Superior temporal gyrus (tissue), 1 donor: ENCODE measurements around the gene SGTA.

Source experiments
- DNase-seq: peaks from one replicate; pipeline ENCODE4 v3.0.0-alpha.2; 2016; ENCODE audit errors: extremely low spot score

The SGTA gene

DNA sequence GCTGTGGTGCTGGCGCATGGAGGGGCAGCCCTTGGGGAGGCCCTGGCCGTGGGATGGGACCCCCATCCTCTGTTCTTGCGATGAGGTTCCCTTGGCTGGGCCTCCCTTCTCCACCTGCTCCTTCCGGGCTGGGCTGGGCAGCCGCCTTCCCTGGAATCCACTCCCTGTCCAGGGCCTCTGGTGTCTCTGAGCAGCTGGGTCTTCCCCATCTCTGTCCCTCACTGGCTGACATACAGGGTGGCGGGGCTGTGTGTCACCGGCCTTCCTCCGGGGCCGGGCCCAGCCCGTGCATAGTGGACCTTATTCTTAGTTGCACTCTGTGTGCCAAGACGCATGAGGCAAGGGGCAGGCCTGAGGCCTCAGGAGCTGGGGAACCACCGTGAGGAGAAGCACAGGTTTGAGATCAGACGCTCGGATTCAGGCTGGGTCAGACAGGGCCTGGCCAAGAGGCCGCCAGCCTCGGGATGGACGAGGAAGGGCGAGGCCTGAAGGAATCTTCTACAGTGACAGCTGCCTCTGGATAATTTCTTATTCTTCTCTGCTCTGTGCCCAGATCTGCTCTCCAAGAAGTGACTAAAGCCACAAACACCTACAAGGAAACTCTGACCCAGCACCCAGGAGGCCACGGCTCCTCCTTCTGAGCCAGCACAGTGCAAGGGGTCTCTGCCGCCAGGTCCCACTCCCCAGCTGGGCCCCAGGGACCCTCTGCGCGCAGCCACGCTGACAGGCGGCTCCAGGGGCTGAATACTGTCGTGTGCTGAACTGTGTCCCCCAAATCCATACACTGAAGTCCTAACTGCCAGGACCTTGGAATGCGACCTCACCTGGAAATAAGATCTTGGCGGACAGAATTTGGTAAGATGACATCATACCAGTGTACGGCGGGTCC, 11.0 kb downstream of the SGTA start:
- DNase-seq: no peak

DNA sequence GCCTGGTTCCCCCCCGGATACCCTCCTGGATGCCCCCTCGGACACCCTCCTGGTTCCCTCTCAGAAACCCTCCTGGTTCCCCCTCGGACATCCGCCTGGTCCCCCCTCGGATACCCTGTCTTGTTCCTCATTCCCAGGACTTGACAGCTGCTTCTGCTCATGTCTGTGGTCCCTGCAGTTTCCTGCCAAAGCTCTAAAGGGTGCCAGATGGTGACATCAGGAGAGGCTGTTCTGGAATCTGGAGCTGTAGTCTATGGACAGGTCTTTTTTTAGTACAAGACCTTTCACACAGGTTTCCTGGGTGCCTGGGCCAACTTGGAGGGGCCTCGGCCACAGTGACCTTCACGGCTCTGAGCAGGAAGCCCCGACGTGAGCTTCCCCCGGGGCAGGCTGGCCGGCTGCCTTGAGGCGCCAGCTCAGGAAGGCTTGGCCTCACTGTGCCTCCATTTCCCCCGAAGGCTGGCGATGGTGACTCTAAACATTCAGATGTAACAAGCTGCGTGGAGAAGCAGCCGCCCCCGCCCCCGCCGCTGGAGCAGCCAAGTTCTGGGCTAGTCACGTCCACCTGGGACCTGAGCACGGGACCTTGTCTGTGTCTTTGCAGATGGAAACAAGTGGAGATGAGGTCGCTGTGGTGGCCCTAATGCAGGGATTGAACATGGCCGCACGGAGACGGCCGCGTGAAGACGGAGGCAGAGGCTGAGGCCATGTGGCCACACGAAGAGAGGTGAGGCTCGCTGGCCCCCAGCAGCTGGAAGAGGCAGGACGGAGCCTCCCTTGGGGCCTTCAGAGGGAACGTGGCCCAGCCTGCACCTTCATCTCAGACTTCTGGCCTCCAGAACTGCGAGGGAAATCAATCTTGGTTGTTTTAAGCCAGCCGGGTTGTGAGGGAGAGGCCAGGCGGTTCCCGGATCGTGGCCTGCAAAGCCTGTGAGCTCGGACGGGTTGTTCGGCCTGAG, 12.7 kb downstream of the SGTA start:
- DNase-seq: no peak

DNA sequence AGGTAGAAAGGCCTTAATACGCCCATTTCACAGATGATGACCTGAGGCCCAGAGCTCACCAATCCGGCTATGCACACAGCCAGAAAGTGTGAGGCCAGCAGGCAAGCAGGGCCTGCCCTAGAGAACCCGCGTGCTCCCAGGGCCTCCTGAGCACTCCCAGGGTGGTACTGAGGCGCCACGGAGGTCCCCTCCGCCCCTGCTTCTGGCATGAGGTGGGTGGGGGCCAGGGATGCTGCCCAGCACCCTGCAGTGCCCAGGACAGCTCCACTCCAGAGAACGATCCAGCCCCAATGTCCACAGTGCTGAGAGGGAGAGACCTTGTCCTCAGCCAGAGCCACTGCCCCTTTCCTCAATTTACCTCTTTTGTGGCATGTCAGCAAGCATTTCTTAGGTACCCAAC, 13.9 kb downstream of the SGTA start:
- DNase-seq: no peak

DNA sequence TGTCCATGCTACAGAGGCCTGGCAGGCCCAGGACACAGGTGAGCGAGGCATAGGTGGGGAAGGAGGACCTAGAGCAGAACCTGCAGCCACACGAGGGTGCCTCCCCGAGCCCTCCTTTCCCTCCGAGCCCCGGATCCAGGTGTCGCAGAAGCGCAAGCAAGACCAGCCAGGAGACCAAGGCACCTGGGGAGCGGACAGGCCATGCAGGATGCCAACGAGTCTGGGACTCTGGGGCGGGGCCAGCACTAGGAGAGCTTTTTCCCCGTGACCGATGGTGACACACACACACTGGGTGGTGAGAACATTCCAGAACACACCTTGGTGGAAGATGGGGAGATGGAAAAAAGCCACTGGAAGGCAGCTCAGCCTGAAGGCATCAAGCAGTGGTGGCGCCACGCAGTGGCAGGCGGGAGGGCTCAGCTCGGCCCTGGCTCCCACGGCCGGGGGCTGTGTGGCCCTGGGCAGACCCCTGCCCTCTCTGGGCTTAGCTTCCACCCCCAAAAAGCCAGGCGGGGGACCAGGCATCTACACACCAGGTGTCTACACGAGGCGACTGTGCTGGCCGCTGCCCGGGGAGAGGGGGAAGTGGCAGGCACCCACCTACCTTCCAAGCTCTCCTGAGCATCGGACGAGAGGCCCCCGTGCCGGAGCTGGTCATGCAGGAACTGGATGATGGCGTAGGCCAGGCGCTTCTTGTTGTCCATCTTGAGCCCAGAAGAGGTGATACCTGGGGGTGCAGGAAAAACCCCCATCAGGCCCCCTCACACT, 14.5 kb downstream of the SGTA start:
- DNase-seq: no peak

DNA sequence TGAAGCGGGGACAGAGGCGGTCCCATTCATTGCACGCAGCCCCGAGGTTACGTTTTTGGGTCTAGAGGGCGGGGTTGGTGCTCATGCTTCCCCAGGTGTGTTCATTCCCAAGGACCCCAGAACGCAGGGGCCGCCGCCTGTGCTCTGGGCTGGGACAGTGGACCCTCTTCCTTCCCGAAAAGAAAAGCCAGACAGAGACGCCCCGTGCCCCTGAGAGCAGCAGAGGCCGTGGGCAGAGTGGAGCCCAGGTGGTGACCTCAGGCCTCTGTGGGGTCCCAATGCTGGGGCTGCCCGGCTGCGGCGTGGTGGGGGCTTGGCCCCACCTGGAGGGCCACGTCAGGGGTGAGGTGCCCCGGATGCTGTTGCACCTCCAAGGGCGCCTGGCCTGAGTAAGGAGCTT, 15.4 kb downstream of the SGTA start:
- DNase-seq: no peak

DNA sequence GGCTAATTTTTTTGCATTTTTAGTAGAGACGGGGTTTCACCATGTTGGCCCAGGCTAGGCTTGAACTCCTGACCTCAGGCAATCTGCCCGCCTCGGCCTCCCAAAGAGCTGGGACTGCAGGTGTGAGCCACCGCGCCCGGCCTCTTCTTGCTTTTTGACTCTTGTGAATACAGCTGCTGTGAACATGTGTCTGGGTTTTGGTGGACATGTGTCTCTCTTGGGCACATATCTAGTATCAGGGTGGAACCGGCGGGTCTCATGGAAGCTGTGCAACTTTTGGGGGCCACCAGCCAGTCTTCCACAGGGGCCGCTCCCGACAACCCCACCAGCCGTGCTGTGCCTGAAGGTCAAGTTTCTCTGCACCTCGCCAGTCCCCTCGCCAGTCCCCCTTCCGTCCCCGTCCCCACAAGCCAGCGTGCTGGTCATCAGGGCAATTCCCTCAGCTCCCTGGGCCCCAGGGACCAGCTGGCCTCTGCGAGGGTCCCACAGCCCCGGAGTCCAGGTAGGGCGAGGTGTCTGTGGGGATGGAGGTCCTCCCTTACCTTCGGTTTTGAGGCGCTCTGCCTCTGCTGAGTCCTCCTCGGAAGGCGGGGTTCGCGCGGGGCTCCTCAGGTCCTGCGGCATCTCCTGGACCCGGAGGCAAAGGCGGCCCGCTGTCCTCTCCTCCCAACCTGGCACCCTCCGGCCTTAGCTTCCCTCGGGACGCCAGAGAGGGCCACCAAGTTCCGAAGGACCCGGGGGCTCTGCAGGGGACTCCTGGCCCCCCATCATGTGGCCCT, 16.3 kb downstream of the SGTA start:
- no peak for DNase-seq

DNA sequence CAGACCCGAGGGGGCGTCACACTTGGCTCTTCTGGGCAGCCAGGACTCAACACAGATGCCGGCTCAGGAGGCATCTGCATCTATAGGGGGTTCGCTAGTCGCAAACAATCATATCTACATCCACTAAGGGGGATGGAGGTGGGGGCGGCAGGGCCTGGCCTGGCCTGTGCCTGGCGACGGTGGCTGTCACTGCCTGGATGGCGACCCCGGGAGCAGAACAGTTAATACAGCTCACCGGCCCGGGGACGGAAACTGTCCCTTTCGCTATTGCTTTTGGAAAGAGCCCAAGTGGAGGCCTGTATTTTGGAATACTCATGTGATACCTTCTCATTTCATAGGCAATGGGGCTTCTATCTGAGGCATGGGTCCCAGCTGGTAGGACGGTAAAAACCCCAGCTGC, 17.7 kb downstream of the SGTA start:
- no peak for DNase-seq

DNA sequence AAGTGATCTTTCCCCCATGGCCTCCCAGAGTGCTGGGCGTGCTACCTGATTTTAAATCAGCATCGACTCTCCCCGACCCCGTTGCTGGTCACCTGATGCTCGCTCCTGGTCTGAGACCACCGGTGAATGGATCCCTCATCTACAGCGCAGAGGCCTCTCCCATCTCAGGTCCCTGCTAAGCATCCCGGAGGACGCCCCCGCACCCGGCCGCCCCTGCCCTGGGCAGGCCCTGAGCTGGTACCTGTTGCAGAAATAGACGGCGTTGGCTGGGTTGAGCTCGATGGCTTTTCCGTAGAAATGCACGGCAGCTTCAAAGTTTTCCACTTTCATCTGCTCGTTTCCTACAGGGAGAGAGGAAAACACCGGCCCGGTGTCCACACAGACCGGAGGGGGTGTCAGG, 18.1 kb downstream of the SGTA start:
- DNase-seq: no peak

DNA sequence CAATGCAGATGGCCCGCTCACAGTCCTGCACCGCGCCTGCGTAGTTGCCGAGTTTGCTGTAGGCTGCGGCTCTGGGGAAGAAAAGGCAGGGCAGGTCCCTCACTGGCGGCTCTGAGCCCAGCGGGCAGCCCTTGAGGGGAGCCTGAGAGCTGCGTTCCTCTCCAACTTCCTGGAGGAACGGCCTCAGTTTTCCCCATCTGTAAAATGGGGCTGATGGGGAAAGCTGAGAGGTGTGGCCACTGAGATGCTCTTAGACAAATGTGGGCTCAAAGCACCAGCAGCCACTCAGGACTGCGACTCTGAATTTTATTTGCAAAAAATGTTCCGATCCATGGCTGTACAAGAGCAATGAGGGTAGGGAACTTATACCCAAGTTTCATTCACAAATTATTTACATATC, 19.4 kb downstream of the SGTA start:
- DNase-seq: no peak

DNA sequence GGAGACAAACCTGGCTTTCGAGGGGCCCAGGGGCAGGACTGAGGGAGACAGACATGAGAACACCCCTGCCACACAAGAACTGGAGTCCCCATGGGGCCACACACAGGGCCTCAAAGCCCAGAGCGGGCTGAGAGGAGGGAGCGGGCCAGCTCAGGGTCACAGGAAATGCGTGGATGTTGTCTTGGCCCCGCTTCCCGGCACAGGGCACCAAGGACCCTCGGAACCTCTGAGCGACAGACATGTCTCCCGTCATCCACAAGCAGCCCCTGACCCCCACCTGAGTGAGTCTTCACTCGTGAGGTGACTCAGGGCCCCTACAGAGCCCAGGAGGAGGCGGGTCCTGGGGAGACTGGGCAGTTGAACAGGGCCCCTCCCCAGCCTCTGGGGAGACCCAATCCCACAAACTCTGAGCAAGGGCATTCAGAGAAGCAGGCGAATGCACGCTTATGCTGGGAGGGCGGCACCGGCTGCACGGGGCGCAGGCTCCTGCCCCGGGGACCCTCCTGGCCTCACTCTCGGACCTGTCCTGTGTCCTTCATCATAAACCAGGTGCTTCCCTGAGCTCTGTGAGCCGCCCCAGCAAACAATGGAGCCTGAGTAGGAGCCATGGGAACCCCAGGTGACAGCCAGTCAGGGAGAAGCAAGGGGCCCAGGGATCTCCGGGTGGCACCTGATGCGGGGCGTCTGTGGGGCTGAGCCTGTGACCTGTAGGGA, 20.1 kb downstream of the SGTA start:
- no peak for DNase-seq

DNA sequence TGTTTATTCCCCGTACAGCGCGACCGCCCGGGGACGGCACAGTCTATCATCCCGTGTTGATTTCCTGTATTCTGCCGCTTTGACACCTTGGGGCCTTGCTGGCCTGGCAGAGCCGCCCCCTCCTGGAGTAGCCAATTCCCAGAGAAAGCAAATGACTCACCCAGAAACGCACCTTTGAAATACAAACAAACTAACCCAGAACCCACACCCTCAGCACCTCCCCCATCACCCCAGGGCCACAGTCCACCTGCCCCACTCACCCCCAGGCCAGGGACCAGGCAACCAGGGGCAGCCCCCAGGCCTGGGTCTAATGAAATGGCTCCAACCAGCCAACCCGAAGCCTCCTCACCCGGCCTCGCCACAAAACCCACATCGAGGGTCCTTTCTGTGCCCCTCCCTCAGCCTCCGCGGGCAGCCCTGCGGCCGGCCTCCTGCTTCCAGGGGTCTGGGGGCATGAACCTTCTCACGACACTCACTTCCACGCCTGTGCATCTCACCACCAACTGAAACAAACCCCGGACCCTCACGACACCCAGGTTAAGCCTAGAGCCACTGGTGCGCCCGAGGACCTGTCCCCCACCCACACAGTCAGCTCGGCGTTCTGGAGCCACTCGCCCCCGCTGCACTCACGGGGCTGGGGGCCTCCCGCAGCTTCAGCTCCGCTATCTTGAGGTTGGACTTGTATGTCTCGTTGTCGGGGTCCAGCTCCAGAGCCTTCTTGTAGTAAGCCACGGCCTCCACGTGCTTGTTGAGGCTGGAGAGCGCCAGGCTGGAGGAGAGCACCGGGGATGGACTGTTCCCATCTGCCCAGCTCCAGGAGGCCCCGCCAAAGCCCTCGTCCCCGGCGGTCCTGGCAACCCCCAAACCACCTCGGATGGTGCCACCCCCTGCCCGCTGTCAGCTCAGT, 20.9 kb downstream of the SGTA start:
- no peak for DNase-seq

DNA sequence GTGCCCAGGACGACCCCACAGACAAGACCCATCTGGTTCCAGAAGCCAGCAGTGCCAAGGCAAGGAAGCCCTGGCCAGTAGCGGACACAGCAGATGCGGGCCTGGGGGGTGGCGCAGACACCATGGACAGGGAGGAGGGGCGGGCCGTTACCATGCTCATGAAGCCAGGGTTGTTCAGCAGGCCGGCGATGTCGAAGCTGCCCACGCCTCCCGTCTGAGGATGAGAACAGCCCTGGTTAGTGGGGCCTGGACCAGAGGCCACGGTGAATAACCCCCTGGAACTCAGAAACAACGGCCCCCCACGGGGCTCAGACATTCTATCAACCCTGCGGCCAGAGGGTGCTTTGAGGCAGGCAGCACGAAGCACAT, 21.8 kb downstream of the SGTA start:
- no peak for DNase-seq

DNA sequence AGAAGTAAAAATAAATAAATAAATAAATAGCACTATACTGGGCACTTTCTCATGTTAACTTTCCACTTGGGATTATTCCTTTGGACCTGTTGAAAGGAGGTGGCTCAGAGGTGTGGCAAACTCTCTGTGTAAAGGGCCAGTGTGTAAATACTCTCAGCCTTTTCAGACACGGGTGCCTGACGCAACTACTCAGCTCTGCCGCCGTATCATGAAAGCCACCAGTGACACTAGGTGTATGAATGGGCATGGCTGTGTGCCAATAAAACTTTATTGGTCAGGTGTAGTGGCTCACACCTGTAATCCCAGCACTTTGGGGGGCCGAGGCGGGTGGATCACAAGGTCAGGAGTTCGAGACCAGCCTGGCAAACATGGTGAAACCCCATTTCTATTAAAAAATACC, 23.1 kb downstream of the SGTA start:
- DNase-seq: no peak

DNA sequence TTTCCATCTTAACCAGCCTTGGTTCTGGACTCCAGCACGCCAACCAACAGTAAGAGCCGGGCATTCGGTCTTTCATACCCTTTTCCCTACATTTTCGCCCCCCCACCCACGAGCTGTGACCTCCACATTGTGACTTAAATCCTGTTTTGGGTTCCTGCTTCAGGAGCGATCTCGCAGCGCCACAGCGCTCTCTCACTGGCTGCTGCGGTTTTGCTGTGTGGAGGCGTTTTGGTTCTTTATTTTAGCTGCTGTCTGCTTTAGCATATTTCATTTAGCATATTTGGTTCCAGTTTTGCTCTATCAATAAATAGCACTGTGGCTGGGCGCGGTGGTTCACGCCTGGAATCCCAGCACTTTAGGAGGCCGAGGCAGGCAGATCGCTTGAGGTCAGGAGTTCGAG, 23.7 kb downstream of the SGTA start:
- no peak for DNase-seq

DNA sequence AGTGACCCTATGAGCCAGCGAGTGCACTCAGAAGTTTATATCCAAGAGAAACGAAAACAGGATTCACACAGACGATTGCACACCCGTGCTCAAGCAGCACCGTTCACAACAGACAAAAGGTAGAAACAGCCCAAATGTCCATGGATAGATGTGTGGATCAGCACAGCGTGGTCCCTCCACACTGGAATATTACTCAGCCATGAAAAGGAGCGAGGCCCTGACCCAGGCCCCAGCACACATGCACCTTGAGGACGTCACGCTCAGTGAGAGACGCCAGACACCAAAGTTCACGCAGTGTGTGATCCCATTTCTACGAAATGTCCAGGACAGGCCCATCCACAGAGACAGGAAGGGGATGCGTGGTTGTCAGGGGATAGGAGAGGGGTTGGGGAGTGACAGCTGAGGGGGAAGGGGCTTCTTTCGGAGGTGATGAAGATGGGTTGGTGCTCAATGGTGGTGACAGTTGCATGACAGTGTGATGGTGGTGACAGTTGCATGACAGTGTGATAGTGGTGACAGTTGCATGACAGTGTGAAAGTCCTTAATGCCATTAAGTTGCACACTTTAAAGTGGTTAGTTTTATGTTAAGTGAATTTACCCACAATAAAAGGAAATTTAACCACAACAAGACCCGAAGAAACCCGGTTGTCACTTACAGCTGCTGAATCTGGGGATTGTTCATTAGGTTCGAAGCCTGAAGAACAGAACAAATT, 24.3 kb downstream of the SGTA start:
- no peak for DNase-seq

DNA sequence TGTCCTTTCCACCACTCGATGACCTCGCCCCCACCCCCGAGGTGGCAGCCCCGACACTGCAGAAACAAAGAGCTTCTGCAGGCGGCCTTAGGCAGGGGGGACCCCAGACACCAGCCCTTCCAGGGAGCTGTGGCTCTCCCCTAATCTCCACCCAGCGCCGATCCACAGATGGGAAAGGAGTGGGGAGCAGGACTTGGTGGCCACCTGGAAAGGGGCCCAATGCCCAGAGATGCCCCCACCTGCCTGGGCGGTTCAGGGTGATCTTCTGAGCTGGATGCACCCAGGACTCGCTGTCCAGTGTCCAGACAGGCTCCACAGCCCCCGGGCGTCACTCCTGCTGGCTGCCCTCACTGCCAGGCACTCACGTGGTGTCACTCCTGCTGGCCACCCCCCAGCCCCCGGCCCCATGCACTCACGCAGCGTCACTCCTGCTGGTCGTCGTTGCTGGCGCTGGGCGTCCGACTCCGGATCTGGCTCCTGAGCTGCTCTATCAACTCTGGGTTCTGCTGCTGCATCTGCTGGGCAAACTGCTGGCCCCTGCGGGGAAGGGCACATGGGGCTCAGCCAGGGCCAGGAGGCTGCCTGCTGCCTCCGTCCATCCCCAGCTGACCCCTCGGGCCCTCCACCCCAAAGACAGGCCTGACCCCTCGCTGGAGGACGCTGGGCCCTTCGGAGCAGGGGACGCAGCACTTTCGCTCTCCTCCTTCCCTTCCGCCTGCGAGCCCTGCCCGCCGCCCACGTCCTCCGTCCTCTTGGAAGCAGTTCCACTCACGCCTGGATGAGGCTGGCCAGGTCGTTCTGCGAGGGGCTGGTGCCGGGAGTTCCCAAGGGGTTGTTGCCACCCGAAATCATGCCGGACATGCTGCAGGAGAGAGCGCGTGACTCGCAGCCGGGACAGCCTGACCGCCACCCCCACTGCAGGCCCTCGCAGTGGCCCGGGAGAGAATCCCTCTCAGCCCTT, 25.9 kb downstream of the SGTA start:
- DNase-seq: no peak

DNA sequence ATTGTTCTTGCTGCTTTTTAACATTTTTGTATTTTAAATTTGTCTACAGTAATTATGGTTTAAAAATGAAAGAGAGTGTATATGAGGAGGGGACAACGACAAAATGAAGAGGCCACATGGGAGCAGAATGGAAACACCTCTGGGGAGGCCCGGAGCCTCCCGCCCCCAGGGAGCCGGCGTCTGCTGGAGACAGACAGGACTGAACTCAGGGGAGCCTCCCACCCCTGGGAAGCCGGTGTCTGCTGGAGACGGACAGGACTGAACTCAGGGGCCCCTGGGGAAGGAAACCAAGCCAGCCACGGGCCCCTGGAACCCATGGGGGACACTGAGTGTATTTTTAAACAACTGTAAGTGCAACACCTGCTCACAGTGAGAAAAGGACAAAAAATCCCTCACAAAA, 26.6 kb downstream of the SGTA start:
- DNase-seq: no peak

DNA sequence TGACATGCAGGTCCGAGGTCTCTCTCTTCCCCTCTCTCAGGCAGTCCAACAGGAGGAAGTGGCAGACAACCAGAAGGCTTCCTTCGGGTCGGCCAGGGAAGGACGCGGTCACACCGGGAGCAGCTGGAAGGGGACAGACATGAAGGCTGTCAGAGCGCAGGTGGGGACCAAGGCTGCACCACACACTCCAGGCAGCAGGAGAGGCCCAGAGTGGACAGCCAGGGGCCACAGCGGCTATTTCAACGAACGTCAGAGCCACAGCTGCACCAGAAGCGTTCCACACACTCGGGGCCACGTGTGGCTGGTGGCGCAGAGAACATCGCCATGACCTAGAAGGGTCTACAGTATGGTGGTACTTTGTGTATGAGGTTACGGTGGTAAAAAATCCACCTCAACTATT, 27.3 kb downstream of the SGTA start:
- no peak for DNase-seq
